Stimulated activated CD4-positive, alpha-beta T cell treated with anti-CD3 and anti-CD28 coated beads, Interleukin-4, amount 100 ng/mL, for 24 hours (primary cell): ENCODE data around the gene CHMP6.

ENCODE experiments used
- DNase-seq: peaks from one replicate; pipeline ENCODE4 v3.0.0-alpha.2; 2020

CHMP6 gene

DNA sequence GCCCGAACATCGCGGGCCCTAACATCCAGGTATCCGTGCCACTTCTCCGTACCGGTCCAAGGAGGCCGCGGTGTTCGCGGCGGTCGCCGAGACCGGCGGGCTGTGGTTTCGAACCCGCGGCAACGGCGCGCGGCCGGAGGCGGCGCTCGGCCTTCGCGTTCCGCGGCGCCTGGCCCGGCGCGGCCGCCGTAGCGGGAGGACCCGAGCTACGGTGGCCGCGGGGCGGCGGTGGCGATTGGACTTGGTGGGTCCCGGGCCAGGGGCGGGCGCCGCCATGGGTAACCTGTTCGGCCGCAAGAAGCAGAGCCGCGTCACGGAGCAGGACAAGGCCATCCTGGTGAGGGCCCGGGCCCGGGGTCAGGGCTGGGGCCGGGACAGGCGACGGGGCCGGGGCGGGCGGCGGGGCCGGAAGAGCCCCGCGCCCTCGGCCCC, at the start of gene CHMP6:
CHMP6 (plus strand) TSS at position 197 of the 432 bp plus-strand sequence; CDS start at position 275, 78 bp downstream.
- DNase-seq, result peak; percentile 70

DNA sequence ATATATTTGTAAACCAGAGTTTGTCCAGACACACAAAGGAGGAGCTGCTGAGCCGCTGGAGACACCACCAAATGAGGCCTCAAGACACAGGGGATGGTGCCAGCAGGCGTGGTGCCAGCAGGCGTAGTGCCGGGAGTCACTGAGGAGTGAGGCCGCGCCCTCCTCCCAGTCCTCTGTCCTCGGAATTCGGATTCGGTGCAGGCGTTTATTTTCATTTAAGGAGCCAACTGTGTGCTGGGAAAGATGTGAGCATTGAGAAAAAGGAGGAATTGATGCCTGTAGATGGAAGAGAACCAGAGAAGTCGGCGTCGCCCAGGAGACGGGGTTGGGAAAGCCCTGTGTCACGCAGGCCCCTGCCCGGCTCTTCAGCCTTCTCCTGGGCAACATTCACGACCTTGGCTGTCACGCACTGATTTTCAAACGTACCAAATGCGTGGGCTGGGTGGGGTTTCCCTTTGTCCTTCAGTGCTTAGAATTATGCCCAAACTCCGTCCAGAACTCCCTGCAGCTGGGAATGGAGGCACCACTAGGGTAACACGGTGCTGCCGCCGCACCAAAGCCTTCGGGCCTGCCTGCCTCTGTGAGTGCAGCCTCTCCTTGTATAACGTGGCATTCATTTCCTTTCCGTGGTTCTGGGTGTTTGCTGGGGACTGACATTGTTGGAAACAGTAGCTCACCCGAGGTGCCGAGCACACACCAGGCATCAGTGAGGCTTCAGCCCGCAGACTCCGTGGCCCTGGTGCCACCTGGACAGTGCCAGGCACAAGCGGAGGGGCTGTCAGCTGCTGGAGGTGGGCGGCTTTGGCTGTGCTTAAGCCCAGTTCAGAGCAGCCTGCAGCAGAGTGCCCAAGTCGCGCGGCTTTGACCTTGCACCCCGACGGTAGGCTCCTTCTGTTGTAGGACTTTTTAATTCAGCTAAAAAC, 49.0 kb upstream of the CHMP6 start:
- no peak for DNase-seq

- no peak for DNase-seq
Observed at GRCh38 chr17:80943346-80944145, 48.1 kb upstream of the CHMP6 start.

- no peak for DNase-seq
Observed at GRCh38 chr17:80944326-80944725, 47.3 kb upstream of the CHMP6 start.

GRCh38 chr17:80945736-80946135, 45.9 kb upstream of the CHMP6 start:
- no peak for DNase-seq

DNA sequence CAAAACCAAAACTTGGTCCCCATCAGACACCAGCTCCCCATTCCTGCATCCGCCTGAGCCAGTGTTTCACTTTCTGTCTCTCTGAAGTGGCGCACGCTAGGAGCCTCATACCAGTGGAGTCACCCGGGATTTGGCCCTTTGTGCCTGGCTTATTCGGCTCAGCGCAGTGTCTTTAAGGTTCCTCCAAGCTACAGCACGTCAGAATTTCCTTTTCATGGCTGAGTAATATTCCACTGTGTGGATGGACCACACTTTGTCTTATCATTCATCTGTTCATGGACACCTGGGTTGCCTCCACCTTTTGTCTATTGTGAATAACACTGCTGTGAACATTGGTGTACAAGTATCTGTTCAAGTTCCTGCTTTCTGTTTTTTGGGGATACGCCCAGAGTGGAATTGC, 45.2 kb upstream of the CHMP6 start:
- DNase-seq, result no peak

DNA sequence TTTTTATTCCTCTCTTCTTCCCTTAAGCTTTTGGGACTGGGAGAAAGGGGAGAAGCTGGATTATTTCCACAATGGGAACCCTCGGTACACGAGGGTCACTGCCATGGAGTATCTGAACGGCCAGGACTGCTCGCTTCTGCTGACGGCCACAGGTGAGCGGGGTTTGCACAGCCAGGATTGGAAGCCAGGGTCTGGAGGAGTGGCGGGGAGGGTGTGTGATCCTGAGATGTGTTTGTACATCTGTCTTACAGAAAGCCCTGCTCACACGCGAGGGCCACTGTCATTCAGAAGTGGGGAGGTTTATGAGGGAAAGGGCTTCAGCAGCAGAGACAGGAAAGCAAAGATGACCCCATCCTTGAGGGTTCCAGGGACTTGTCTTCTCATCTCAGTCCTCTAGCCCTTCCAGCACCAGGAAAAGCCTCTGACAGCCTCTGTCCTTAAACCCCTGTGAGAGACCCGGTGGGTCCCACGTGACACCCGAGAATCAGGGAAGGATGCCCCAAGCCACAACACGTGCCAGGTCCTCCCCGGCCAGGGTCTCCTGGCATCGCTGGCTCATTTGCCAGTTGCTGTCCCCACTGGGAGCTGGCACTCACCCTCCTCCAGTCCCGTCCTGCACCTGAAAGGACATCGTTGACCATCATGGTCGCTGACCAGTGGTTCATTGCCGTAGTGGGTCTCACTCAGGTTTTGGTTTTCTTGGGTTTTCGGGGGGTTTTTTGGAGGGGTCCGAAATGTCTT, 44.3 kb upstream of the CHMP6 start:
- DNase-seq, result no peak

DNA sequence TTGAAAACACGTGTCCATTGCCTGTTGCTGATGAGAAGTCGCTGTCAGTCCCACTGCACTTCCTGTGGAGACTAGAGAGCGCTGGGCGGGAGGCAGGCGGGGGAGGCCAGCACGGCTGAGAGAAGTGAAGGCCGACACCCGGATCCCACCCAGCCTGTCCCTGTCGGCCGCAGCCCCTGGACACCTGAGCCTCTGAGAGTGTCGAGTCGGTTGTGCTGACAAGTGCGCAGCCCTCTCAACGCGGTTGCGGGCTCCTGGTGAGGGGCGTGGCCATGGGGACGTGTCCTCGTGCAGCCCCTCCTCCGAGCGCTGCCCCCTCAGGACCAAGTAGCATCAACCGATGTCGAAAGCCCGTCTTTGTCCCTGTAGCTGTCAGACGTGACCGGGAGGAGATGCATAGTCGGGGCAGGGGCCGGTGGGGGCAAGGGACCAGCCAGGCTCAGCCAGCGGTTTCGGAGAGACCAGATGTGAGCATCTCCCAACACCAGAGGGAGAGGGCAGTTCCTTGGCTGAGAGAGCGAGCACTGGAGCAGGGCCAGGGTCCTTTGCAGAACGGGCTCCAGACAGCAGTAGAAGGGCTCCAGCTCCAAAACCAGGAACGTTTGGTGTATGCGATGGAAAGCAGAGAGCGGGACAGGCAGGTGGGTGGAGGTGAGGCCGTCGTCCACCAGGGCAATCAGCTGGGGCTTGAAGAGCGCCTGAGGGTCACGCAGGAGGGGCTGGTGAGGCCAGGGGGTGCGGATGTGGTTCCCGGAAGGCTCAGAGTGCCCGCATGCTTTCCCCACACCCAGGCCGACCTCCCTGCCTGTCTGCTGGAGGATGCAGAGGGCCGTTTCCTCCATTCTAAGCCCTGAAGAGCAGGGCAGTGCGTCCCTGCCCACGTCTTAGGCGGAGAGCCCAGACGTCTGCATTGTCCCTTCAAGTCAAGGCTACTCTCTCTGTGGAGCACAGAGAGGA, 43.3 kb upstream of the CHMP6 start:
- DNase-seq, result no peak

GRCh38 chr17:80948976-80949450, 42.6 kb upstream of the CHMP6 start:
- DNase-seq, result no peak

DNA sequence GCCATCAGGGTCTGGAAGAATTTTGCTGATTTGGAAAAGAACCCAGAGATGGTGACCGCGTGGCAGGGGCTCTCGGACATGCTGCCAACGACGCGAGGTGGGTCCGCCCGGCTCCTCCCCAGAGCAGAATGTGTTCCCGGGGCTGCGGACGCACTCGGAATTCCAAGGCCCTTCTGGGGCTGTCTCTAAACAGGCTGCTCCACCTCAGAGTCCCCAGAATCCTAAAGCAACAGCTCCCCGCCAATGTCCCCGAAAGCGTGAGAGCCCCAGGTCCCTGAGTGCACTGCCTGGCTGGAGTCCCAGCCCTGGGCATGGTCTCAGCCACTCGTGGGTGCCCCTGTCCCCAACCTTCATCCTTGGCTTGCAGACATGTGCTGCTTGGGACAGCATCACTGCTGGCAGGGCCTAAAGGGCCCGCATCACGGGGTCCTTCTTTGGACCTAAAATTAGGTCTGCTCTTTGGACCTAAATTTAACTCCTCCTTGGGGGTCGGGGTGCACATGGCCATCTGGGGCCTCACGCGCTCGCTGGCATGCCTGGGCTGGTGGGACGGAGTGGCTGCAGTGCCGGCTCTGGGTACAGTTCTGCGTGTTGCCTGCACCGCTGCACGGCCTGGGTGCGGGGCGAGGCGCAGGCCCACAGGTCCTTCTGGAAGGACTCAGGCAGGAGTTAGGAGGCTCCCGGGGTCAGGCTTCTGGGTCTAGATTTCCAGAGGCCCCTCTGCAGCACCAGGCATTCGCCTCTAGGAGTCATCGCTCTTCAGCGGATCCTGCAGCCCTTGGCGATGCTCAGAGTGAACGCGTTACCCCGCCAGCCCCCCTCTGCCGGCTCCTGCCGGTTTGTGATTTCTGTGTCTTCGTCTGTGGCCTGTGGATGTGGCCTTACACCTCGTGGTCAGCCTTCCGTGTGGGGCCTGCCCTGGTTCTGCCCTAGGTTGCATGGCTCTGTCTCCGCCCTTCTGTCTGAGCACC, 41.9 kb upstream of the CHMP6 start:
- DNase-seq, result no peak

DNA sequence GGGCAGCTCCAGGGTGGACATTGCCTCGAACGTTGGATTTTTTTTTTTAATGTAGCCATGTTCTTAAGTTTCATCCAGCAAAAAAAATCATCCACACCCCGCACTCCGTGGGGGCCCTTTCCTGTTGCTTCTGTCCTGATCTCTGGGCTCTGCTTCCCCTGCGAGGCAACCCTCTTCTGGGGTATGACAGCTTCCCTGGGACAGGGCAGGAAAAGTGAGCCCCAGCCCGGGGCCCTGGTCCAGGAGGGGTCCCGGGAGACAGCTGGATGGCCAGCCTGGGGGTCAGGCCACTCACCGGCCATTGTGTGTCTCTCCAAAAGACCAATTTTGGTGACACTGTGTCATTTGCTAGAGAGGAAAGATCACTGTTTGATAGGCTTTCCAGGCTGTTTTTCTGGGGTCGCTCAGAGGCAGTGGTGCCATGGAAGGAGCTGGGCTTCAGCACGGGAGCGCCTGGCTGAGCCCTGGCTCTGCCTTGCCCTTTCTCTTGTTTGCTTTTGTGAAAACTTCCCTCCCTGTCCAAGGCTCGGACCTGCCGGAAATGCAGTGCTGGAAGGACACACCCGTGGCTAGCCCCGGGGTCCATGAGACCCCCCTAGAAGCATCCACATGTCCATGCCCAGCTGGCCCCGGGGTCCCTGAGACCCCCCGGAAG, 41.0 kb upstream of the CHMP6 start:
- no peak for DNase-seq

- DNase-seq, result no peak
Observed at GRCh38 chr17:80951121-80952090, 40.2 kb upstream of the CHMP6 start.

GRCh38 chr17:80952291-80952690, 39.4 kb upstream of the CHMP6 start:
- DNase-seq, result no peak

GRCh38 chr17:80953471-80954315, 37.9 kb upstream of the CHMP6 start:
- no peak for DNase-seq

GRCh38 chr17:80955078-80955477, 36.6 kb upstream of the CHMP6 start:
- no peak for DNase-seq

GRCh38 chr17:80955671-80956280, 35.9 kb upstream of the CHMP6 start:
- DNase-seq, result no peak
